NK-92 (cell line): ENCODE data around the gene WFS1.

Experiments used
- DNase-seq: peaks from one replicate; lab custom pipeline; 2025; ENCODE audit not compliant: unreplicated experiment; lab: John Stamatoyannopoulos, UW

The WFS1 gene

GRCh38 chr4:6233929-6234328 is 35.7 kb upstream of the WFS1 start:
- no peak for DNase-seq

- no peak for DNase-seq
Observed at GRCh38 chr4:6235012-6235411, 34.6 kb upstream of the WFS1 start.

- no peak for DNase-seq
Observed at GRCh38 chr4:6235901-6236640, 33.6 kb upstream of the WFS1 start.

GRCh38 chr4:6236816-6237390 is 32.7 kb upstream of the WFS1 start:
- no peak for DNase-seq

- no peak for DNase-seq
Observed at GRCh38 chr4:6239486-6239885, 30.2 kb upstream of the WFS1 start.

- DNase-seq, result no peak
Observed at GRCh38 chr4:6239968-6240367, 29.7 kb upstream of the WFS1 start.

GRCh38 chr4:6241062-6241845 is 28.4 kb upstream of the WFS1 start:
- DNase-seq, result no peak

GRCh38 chr4:6242271-6243029 is 27.2 kb upstream of the WFS1 start:
- no peak for DNase-seq

- no peak for DNase-seq
Observed at GRCh38 chr4:6245246-6246169, 24.1 kb upstream of the WFS1 start.

- DNase-seq, result no peak
Observed at GRCh38 chr4:6246170-6246634, 23.4 kb upstream of the WFS1 start.

- DNase-seq, result no peak
Observed at GRCh38 chr4:6248394-6248793, 21.3 kb upstream of the WFS1 start.

- no peak for DNase-seq
Observed at GRCh38 chr4:6250235-6250983, 19.2 kb upstream of the WFS1 start.

GRCh38 chr4:6250984-6251295 is 18.7 kb upstream of the WFS1 start:
- no peak for DNase-seq

GRCh38 chr4:6251365-6251764 is 18.3 kb upstream of the WFS1 start:
- no peak for DNase-seq

- DNase-seq, result no peak
Observed at GRCh38 chr4:6252051-6252450, 17.6 kb upstream of the WFS1 start.

- DNase-seq, result no peak
Observed at GRCh38 chr4:6253111-6253510, 16.5 kb upstream of the WFS1 start.

- no peak for DNase-seq
Observed at GRCh38 chr4:6253961-6254360, 15.7 kb upstream of the WFS1 start.

GRCh38 chr4:6256141-6256540 is 13.5 kb upstream of the WFS1 start:
- DNase-seq, result no peak

- DNase-seq, result no peak
Observed at GRCh38 chr4:6257247-6258025, 12.2 kb upstream of the WFS1 start.
